ENCODE data around the gene CCDC60.

CCDC60 gene

GRCh38 chr12:119547001-119547400 is 212.5 kb downstream of the CCDC60 start:
- DNase-seq = no peak

GRCh38 chr12:119556854-119557253 is 222.3 kb downstream of the CCDC60 start:
- DNase-seq = no peak

GRCh38 chr12:119565404-119565803 is 230.9 kb downstream of the CCDC60 start:
- DNase-seq = no peak

GRCh38 chr12:119570771-119571170 is 236.2 kb downstream of the CCDC60 start:
- DNase-seq = no peak

GRCh38 chr12:119573086-119573485 is 238.6 kb downstream of the CCDC60 start:
- DNase-seq = no peak

GRCh38 chr12:119574255-119574654 is 239.7 kb downstream of the CCDC60 start:
- DNase-seq = no peak

- DNase-seq = no peak
These were observed 241.7 kb downstream of the CCDC60 start for GRCh38 chr12:119576118-119576810.

- DNase-seq = no peak
These were observed 242.4 kb downstream of the CCDC60 start for GRCh38 chr12:119576915-119577314.

GRCh38 chr12:119578112-119578511 is 243.6 kb downstream of the CCDC60 start:
- DNase-seq = no peak

GRCh38 chr12:119589097-119589496 is 254.6 kb downstream of the CCDC60 start:
- DNase-seq = no peak

- no peak for DNase-seq
These were observed 255.1 kb downstream of the CCDC60 start for GRCh38 chr12:119589634-119590033.
